H1 (cell line): ENCODE data around the gene LRRC26. TPM values are rescaled to one million over a fixed set of nuclear protein-coding genes. Genes with fewer than 3 reads are reported as not detected.

Experiments used
- CTBP2 ChIP-seq: IDR thresholded peaks from 2 replicates; pipeline ENCODE4 v1.7.0; 2011; ENCODE audit warnings: borderline replicate concordance, mild to moderate bottlenecking, moderate library complexity, mixed read lengths, low read length; ENCODE audit not compliant: insufficient read depth, insufficient read length
- EZH2 ChIP-seq: fragments of 200-600 bp; sonication (generic); IDR thresholded peaks from 2 replicates; pipeline ENCODE4 v1.7.1; 2012; ENCODE audit warnings: low read depth, mild to moderate bottlenecking, moderate library complexity, low read length, inconsistent platforms; ENCODE audit not compliant: severe bottlenecking
- POLR2A ChIP-seq, 2 experiments: IDR thresholded peaks; 1 replicate in 1 of 2; 2 replicates in 1 of 2; pipeline ENCODE4 v1.6.1; 2011; ENCODE audit warnings: low read depth in 2 of 2, low read length in 2 of 2, mild to moderate bottlenecking in 2 of 2; ENCODE audit errors: control extremely low read depth in 1 of 2
- RAD21 ChIP-seq, 2 experiments: IDR thresholded peaks in 1 of 2; conservative IDR thresholded peaks in 1 of 2; 2 replicates each; pipeline ENCODE4 v1.6.1; 2011; ENCODE audit warnings: low read depth in 2 of 2, low read length in 2 of 2, improper control_type of control experiment in 1 of 2, inconsistent platforms in 1 of 2, mild to moderate bottlenecking in 1 of 2, moderate library complexity in 1 of 2
- RBBP5 ChIP-seq: IDR thresholded peaks from 2 replicates; pipeline ENCODE4 v1.7.1; 2012; ENCODE audit warnings: low read depth, mild to moderate bottlenecking, inconsistent platforms, low read length, moderate library complexity, borderline replicate concordance
- SAP30 ChIP-seq: fragments of 300-600 bp; sonication (generic); IDR thresholded peaks from 2 replicates; pipeline ENCODE4 v1.7.1; 2012; ENCODE audit warnings: low read length, moderate library complexity, mild to moderate bottlenecking, inconsistent platforms; ENCODE audit not compliant: insufficient read depth, insufficient replicate concordance
- SRF ChIP-seq: IDR thresholded peaks from 2 replicates; pipeline ENCODE4 v1.6.1; 2011; ENCODE audit warnings: mild to moderate bottlenecking, low read depth, low read length, moderate library complexity
- SUZ12 ChIP-seq: fragments of 200-600 bp; sonication (generic); IDR thresholded peaks from 2 replicates; pipeline ENCODE4 v1.6.1; 2012; ENCODE audit warnings: mild to moderate bottlenecking, inconsistent platforms, low read length, moderate library complexity, mixed read lengths
- TAF7 ChIP-seq: optimal IDR thresholded peaks from 2 replicates; pipeline ENCODE3; 2011; ENCODE audit warnings: low read depth, mild to moderate bottlenecking, inconsistent platforms, low read length, moderate library complexity, borderline replicate concordance
- polyA plus RNA-seq, 7 experiments: library from polyadenylated mRNA; depleted of rRNA in 3 of 7; stranded (reverse) in 5 of 7; unstranded in 2 of 7; fragments of >200 nt in 5 of 7; fragments of 200-250 nt in 2 of 7; gene quantifications; 1 replicate in 5 of 7; 2 replicates in 1 of 7; 4 replicates in 1 of 7; pipeline versions ENCODE4 v1.2.1 to v1.2.3, GENCODE V29; 2011 to 2013; ENCODE audit warnings: missing spikeins in 2 of 7, mixed read lengths in 2 of 7
- total RNA-seq: library from RNA; stranded (reverse); fragmentation: NEBNext Ultra II Directional; extraction: Animal tissue kit (Norgen Biotek cat#: 25700); gene quantifications from 2 replicates; pipeline ENCODE4 v1.2.1, GENCODE V29; 2021

The LRRC26 gene
- total and polyA plus RNA-seq, 2 of the 8 experiments (the other 6 are each of a cell fraction or from before 2014, with no cell fraction given) = 0.34 to 0.85 TPM

GRCh38 chr9:137141050-137141810 lies 28.6 kb downstream of the LRRC26 start (continued):
- TF ChIP-seq SRF = no peak
- TF ChIP-seq SAP30 = no peak
- no peak for TF ChIP-seq SUZ12
- TF ChIP-seq CTBP2 = no peak
- TF ChIP-seq TAF7 = no peak
- no peak for TF ChIP-seq POLR2A (IDR thresholded peaks at IDR 0.05; ENCODE audit: control extremely low read depth in 1 of 2, low read depth in 2 of 2, low read length in 2 of 2)
- no peak for TF ChIP-seq EZH2
- TF ChIP-seq RAD21 (IDR thresholded peaks at IDR 0.05 in 1 of 2, conservative IDR thresholded peaks at IDR 0.05 in 1 of 2; ENCODE audit: low read depth in 2 of 2, low read length in 2 of 2) = no peak
- no peak for TF ChIP-seq RBBP5
